ENCODE measurements around the gene BCL7C.
"Not testable (repeated sequence)": the region's sequence is repeated elsewhere in the genome, so short reads cannot be mapped to it uniquely, and the experiment has no call there.

The BCL7C gene

DNA sequence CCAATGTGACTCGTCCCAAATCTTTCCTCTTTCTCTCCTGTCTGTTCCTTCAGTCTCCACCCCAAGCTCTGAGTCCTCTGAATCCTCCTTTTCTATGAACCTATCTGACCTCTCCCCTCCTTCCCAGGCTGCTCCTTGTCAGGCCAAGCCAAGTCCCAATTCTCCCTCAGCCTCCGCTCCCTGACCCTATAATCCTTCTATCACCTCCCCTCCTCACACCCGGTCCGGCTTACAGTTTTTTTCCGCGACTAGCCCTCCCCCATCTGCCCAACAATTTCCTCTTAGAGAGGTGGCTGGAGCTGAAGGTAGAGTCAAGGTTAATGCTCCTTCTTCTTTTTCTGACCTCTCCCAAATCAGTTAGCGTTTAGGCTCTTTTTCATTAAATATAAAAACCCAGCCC is 33.1 kb downstream of the BCL7C start:
- DNase-seq, result not testable (repeated sequence)

DNA sequence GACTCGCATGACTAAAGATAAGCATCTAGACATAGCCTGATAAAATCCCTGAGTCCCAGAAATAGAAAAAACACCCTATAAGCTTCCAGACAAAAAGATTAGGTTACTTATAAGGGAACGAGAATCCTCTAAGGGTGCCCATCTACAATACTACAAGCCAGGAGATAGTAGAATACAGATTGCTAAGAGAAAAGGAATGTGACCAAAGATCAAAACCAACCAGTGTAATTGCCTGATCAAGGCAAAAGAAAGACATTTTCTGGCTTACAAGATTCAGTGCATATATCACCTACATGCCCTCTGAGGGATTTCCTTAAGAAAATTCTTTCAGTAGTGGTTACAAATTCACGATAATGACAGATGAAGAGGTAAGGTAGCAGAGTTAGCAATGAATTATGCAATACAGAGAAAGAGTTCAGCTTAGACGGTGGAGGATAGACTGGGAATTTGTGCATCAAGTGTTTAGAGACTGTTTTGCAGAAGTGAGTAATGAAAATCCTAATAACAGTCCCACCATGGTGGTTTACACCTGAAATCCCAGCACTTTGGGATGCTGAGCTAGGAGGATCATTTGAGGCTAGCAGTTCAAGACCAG is 35.0 kb downstream of the BCL7C start:
- DNase-seq, result no peak

DNA sequence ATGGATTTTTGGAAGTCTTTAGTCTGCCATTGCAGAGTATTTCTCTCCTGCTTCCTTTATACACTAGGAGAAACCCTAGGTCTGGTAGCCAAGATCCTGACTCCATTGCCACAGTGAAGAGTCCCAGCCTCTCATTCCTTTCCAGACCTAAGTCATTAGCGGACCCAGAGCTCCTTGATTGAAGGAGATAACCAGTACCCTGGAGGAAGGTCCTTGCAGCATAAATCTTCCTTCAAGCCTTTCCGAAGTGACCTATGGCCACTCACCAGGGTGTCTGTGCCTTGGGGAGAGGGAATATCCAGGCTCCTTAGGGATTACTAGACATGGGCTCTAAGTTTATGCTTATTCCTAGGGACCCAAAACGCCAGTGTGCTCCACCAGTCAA is 35.8 kb downstream of the BCL7C start:
- no peak for DNase-seq

DNA sequence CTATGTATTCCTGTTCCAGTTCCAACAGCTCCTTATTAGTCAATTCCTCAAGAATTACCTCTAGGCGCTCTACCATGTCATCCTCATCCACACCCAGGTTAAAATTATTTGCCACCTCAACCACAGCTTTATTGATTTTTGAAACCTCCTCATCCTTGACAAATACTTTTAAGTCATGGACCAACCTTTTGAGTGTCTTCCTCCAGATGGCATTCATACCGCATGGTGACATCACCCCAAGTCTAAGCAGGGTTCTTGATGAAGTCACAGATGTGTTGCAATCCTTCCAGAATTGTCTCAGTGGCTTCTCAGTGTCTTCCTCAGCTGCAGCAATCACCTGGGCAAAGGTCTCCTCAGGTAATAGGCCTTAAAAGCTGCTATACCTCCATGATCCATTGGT is 40.1 kb downstream of the BCL7C start:
- DNase-seq, result no peak

DNA sequence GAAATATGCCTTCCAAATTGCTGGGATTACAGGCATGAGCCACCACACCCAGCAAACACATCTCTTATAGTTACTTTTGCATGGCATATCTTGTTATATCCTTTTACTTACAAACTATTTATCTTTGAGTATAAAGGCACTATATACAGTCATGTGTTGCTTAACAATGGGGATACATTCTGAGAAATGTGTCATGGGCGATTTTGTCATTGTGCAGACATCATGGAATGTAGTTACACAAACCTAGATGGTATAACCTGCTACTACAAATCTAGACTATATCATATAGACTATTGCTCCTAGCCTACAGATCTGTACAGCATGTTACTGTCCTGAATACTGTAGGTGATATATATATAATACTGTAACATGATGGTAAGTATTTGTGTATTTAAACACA is 43.6 kb downstream of the BCL7C start:
- no peak for DNase-seq

DNA sequence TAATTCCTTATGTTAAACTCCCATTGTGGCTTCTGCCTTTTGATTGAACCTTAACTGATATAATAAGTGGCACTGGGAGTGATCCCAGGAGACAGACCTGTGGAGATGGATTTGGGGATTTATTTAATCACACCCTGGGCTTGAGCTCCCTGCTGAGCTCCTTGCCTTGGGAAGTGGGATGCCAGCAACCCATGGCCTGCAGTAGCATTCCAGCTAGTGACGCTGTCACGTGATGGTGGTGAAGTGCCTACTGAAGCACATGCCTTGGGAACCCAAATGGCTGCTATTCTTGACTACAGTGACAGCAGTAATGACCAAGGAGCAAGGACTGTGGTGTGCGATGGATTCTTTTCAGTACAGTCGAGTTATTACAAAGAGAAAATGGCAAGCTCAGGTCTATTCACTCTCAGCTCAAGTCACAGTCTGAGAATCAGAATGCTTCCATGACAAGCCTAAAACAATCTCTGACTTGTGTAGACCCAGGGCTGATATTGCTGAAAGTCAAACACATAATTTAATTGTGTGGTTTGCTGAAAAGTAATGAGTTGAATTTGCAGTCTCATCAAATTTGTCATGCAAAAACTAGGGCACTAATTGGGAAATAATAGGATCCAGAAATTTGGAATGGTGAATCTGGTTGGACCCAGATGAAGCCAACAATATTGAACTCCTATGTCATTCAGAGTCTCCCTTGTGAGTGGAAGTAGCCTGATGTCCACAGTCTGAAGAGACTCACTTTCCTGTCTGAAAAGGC is 47.1 kb downstream of the BCL7C start:
- no peak for DNase-seq

DNA sequence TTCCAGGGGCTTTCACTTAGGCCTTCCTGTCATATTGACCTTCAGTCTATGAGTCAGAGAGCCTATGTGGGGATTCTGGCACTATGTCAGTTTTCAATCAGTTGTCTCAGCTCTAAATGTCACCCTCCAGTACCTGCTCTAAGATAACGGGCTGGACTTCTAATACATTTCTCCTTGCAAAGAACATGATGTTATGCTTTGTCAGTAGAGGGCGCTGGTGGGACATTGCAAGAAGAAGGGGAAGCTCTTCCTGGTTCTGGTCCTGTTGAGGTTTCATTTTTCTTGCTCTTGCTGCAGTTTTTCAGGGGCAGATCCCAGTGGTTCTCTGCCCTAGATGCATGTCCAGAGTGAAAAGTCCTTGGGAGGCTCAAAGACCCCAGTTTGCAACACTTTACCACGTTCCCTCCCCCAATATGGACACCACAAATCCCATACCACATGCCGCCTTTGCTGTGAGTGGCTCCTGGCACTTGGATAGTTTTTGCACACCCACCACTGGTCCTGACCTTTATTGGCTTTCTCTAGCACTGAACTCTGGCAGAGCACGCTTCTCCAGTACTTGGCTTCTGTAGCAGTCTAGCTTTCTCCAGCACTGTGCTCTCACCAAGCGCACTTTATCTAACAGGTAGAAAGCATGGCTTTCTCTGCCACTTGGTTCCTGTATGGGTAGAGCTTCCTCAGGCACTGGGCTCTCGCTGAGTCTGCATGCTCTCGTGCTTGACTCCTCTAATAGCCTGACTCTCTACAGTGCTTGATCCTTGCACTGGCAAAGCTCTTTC is 49.0 kb downstream of the BCL7C start:
- peak; percentile 55 to 78 for DNase-seq

DNA sequence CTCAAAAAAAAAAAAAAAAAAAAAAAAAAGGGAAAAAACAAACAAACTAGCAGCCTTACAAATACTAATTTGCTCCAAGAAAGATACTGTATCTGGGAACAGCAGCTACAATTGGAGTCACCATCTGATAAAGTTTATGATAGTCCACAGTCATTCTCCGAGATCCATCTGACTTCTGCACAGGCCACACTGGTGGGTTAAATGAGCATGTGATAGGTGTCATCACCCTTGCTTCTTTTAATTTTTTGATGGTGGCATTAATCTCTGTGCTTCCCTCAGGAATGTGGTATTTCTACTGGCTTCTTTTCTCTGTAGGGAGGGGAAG is 49.6 kb downstream of the BCL7C start:
- DNase-seq, result no peak

DNA sequence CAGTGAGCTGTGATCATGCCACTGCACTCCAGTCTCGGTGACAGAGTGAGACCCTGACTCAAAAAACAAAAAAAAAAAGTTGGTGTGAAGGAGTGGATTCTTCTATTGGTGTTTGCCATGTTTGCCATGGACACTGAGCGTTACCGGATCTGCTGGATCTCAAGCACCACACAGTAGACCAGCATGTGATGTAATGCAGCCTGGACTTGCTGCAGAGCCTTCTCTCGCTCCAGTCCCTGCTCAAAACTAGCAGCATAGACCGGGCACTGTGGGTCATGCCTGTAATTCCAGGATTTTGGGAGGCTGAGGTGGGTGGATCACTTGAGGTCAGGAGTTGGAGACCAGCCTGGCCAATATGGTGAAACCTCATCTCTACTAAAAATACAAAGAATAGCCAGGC is 50.4 kb downstream of the BCL7C start:
- no peak for DNase-seq

DNA sequence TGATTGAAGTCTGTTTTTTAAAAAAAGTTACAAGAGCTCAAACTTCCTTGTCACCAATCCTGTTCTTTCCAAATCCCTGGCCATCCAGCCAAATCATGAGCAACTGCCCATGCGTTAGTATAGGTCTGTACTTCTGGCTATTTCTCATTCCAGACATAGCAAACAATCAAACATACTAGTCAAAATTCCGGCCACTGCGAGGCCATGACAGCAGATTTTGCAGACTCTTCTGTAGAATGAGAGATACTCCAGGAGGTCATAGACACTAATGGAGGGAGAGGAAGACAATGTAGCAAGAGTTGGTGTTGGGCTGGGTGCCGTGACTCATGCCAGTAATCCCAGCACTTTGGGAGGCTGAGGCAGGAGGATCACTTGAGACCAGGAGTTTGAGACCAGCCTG is 50.9 kb downstream of the BCL7C start:
- DNase-seq, result no peak

DNA sequence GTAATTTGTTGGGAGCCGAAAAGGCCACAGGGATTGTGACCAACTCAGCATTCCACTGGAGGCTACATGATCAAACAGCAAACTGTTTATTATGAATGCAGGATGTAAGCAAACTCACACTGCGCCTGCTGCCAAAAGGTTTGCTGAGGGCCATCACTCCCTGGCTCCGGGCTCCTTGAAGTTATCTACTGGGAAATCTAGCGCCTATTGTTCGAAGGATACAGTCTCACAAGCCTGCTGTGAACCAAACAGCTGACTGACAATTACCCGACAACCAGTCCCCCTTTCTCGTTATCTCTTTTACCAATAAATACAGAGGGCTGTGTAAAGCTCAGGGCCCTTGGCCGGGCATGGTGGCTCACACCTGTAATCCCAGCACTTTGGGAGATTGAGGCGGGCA is 52.5 kb downstream of the BCL7C start:
- no peak for DNase-seq

DNA sequence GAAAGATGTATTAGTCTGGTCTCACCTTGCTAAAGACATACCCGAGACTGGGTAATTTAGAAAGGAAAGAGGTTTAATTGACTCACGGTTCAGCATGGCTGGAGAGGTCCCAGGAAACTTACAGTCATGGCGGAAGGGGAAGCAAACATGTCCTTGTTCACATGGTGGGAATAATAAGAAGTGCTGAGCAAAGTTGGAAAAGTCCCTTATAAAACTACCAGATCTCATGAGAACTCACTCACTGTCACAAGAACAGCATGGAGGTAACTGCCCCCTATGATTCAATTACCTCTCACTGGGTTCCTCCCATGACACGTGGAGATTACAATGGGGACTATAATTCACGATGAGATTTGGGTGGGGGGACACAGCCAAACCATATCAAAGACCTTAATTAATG is 53.3 kb downstream of the BCL7C start:
- DNase-seq, result no peak

DNA sequence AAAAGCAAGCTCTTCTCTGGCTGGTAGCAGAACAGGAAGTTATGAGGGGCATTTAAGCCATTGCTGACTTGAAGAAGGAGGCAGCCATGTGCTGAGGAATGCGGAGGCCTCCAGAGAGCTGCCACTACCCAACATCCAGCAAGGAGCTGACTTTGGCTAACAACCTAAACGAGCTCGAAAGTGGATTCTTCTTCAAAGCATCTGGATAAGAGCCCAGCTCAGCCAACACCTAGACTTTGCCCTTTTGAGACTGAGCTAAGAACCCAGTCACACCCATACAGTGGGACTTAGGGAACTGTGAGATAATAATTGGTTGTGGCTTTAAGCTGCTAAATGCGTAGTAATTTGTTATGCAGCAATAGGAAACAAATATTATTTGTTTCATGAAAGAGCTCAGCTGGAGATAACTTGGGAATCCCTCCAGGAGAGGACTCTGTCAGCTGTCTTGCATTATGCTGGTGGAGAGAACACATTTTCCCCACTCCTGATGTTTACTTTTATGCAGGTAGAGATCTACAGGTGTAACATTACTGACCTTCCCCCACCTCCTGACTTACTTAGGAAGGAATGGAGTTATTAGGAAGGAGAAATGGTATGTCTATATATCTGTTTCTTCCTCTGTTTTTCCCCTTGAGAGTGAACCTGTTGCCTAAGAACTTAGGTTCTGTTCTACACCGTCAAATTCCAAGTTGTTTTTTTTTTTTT is 54.2 kb downstream of the BCL7C start:
- DNase-seq, result no peak

DNA sequence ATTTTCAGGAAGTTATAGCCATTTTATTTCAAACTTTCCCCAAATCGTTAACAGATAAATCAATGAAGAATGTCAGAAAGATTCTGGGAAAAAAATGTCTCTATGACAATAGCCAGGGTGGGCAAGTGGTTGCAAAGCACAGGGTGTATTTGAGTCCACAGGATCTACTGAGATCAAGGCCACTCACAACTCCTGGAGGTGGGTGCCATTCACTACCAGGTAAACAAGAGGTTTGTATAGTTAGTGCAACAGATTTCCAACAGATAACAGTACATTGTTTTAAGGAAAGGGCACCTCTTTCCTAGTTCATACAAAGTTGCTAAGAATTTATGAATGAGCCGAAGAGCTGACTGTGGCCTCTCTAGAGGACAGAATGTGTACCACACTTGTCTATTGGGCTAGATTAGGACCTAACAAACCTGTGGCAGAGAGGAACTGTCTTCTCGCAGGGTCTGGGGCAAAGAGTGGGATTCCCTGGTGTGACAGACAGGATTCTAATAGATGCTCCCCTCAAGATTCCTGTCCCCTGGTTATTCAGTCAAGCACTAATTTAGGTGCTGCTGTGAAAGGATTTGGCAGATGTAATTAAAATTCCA is 54.9 kb downstream of the BCL7C start:
- DNase-seq, result no peak

DNA sequence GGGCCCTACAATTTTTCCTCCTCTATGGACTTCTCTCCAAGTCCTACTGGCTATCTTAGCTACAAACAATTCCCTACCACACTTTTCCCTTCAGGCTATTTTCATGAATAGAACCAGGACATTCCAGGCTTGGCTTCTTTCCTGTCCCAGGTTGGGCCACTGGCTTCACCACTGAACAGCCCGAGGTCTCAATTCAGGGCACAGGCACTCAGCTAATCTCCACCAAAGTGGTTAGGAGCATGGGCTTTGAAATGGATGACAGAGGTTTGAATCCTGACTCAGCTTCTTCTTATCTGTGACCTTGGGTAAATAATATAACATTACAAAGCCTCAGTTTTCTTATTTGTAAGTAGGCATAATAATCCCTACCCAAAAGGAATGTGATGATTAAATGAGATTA is 56.0 kb downstream of the BCL7C start:
- no peak for DNase-seq

Data from NCI-H2081 (cell line).